ENCODE results near the gene ZBTB26.

DNA sequence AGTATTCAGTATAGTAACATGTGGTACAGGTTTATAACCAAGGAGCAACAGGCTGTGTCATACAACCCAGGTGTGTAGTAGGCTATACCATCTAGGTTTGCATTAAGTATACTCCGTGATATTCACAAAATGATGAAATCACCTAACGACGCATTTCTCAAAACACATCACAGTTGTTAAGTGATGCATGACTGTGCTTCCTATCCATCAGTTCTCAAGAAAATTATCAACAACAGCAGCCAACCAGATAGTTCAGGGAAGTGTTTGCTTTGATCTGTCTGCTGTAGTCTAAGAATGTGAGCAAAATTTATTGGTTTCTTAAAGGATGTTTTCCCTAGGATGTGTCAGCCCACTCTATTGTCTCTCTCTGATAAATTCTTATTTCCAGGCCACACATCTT is 7.4 kb downstream of the ZBTB26 start:
- TF ChIP-seq POLR2A (IDR thresholded peaks at IDR 0.05) = no peak
- TF ChIP-seq, protein P1, sequence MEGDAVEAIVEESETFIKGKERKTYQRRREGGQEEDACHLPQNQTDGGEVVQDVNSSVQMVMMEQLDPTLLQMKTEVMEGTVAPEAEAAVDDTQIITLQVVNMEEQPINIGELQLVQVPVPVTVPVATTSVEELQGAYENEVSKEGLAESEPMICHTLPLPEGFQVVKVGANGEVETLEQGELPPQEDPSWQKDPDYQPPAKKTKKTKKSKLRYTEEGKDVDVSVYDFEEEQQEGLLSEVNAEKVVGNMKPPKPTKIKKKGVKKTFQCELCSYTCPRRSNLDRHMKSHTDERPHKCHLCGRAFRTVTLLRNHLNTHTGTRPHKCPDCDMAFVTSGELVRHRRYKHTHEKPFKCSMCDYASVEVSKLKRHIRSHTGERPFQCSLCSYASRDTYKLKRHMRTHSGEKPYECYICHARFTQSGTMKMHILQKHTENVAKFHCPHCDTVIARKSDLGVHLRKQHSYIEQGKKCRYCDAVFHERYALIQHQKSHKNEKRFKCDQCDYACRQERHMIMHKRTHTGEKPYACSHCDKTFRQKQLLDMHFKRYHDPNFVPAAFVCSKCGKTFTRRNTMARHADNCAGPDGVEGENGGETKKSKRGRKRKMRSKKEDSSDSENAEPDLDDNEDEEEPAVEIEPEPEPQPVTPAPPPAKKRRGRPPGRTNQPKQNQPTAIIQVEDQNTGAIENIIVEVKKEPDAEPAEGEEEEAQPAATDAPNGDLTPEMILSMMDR (IDR thresholded peaks at IDR 0.05) = no peak
- TF ChIP-seq POLR2AphosphoS5 (IDR thresholded peaks at IDR 0.05) = no peak
- TF ChIP-seq EP300 (IDR thresholded peaks at IDR 0.05) = no peak
